ENCODE results near the gene GTF2A1L. TPM values are rescaled to one million over a fixed set of nuclear protein-coding genes. Genes with fewer than 3 reads are reported as not detected.

The GTF2A1L gene, protein sequence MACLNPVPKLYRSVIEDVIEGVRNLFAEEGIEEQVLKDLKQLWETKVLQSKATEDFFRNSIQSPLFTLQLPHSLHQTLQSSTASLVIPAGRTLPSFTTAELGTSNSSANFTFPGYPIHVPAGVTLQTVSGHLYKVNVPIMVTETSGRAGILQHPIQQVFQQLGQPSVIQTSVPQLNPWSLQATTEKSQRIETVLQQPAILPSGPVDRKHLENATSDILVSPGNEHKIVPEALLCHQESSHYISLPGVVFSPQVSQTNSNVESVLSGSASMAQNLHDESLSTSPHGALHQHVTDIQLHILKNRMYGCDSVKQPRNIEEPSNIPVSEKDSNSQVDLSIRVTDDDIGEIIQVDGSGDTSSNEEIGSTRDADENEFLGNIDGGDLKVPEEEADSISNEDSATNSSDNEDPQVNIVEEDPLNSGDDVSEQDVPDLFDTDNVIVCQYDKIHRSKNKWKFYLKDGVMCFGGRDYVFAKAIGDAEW
- total RNA-seq, result not detected

DNA sequence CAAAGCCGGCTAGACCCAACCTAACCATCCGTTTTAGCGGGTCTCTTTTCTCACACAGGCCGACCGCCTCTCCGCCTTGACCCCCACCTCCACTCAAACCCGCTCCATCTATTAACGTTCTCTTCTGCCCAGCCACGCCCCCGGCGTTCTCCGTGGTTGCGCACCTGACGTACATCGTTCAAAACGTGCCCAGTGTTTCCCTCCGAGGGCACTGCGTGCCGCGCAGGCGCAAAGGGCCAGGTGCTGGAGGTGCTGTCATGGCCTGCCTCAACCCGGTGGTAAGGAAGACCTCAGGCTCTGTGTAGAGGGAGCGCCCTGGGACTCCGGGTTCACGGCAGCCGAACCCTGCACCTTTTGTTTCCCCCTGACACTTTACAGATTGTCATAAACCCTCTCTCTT lies at the start of gene GTF2A1L:
Gene GTF2A1L, plus strand, starts transcription at position 239 of the 400 bp plus-strand sequence. Its CDS starts 19 bp downstream, at position 258.
- Mint-ChIP-seq H3K27me3 (ENCODE audit: low read depth) (peaks cover 5% of the 10 kb centered on the region), H3K4me1 (ENCODE audit: low read depth) (no peaks in the 10 kb centered on the region), H3K4me3 (no peak within 1 kb of the TSS), H3K36me3 (ENCODE audit: insufficient read depth in 2 of 2) (no peaks in the 10 kb centered on the region), H3K27ac (no peak within 1 kb of the TSS), H3K9me3 (no peaks in the 10 kb centered on the region)
- ATAC-seq (replicated peaks in 1 of 2) (no peak), DNase-seq (no peak)

DNA sequence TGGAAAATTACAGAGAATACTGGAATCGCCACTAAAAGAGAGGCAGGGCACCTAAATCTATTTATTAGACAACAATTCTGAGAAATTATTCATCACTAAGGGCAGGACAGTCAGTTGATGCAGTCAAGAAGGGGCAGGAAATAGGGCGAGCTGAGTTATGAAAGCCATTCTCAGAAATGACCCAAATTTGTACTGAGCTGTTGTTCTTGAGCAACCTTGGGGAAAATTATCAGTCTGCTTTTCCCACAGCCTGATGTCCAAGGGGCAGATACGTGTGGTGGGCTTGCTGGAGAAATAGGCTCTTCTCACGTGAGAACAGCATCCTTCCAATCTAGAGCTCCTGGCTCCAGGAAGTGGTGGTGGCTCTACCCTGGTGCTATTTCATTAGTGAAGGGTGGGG lies 49.1 kb upstream of the GTF2A1L start:
- no peak overlapping the region for H3K27ac Mint-ChIP-seq
- no peaks in the 10 kb centered on the region for H3K9me3 Mint-ChIP-seq
- no peaks in the 10 kb centered on the region for H3K27me3 Mint-ChIP-seq (ENCODE audit: low read depth)
- H3K4me1 Mint-ChIP-seq (ENCODE audit: low read depth), result peaks cover 16% of the 10 kb centered on the region
- H3K4me3 Mint-ChIP-seq, result no peak overlapping the region
- DNase-seq (no peak), ATAC-seq (replicated peaks in 1 of 2) (no peak)
- no peaks in the 10 kb centered on the region for H3K36me3 Mint-ChIP-seq (ENCODE audit: insufficient read depth in 2 of 2)

- Mint-ChIP-seq H3K27ac (no peak overlapping the region), H3K4me1 (ENCODE audit: low read depth) (peaks cover 22% of the 10 kb centered on the region), H3K4me3 (peak overlapping the region in 1 of 2 donors; percentile 43), H3K36me3 (ENCODE audit: insufficient read depth in 2 of 2) (peaks cover 0 to 2% of the 10 kb centered on the region in 2 donors), H3K9me3 (peaks cover 0 to 2% of the 10 kb centered on the region in 2 donors), H3K27me3 (ENCODE audit: low read depth) (no peaks in the 10 kb centered on the region)
- DNase-seq (no peak), ATAC-seq (replicated peaks in 1 of 2) (no peak)
These were observed 48.2 kb upstream of the GTF2A1L start for GRCh38 chr2:48569433-48569832.

GRCh38 chr2:48572816-48573215 lies 44.8 kb upstream of the GTF2A1L start:
- ATAC-seq (replicated peaks in 1 of 2), result no peak
- Mint-ChIP-seq H3K36me3 (ENCODE audit: insufficient read depth in 2 of 2) (peaks cover 0 to 3% of the 10 kb centered on the region in 2 donors), H3K27ac (no peak overlapping the region), H3K9me3 (peaks cover 0 to 2% of the 10 kb centered on the region in 2 donors), H3K4me1 (ENCODE audit: low read depth) (peaks cover 29% of the 10 kb centered on the region), H3K4me3 (no peak overlapping the region), H3K27me3 (ENCODE audit: low read depth) (no peaks in the 10 kb centered on the region)
- DNase-seq, result no peak

DNA sequence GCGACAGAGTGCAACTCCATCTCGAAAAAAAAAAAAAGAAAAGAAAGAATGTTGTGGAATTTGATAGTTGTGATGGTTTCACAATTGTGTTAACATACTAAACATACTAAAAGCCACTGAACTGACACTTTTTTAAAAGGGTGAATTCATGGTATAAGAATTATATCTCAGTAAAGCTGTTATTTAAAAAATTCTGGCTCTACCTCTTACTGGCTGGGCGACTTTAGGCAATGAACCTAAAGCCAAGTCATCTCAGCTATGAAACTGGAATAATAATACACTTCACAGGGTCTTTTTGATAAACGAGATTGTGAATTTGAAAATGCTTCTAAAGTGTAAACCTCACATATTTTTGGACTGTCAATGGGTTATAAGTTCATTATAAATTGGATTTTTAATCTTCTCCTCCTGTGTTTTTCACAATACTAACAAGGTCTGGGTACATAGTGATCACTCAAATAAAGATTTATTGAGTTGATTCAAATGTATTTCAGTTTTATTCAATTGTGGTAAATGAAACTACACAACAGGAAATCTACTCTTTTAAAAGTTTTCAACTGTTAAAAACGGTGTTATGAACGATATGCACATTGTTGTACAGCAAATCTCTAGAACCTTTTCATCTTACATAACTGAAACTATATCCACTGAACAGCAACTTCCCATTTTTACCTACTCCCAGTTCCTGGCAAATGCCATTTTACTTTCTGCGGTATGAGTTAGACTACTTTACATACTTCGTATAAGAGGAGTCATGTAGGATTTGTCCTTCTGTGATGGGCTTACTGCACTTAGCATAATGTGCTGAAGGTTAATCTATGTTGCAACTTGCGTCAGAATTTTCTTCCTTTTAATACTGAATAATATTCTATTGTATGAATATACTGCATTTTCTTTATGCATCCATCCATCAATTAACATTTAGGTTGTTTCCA lies 43.0 kb upstream of the GTF2A1L start:
- Mint-ChIP-seq H3K36me3 (ENCODE audit: insufficient read depth in 2 of 2) (peaks cover 0 to 3% of the 10 kb centered on the region in 2 donors), H3K4me3 (peak overlapping the region in 1 of 2 donors; percentile 64), H3K27me3 (ENCODE audit: low read depth) (no peaks in the 10 kb centered on the region), H3K4me1 (ENCODE audit: low read depth) (peaks cover 15% of the 10 kb centered on the region), H3K9me3 (peaks cover 0 to 2% of the 10 kb centered on the region in 2 donors), H3K27ac (peak overlapping the region; percentile 33)
- no peak for DNase-seq
- ATAC-seq (replicated peaks in 1 of 2), result peak; percentile 47 to 77

DNA sequence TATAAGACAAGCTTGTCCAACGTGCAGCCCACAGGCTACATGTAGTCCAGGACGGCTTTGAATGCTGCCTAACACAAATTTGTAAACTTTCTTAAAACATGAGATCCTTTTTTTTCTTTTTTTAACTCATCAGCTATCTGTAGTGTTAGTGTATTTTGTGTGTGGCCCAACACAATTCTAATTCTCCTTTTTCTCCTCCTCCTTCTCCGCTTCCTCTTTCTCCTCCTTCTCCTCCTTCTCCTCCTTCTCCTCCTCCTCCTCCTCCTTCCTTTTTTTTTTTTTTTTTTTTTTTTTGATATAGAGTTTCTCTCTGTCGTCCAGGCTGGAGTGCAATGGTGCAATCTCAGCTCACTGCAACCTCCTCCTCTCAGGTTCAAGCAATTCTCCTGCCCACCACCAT lies 39.3 kb upstream of the GTF2A1L start:
- H3K27ac Mint-ChIP-seq, result no peak overlapping the region
- ATAC-seq (replicated peaks in 1 of 2) (no peak), DNase-seq (no peak)
- no peaks in the 10 kb centered on the region for H3K27me3 Mint-ChIP-seq (ENCODE audit: low read depth)
- H3K4me3 Mint-ChIP-seq, result no peak overlapping the region
- H3K36me3 Mint-ChIP-seq (ENCODE audit: insufficient read depth in 2 of 2), result peaks cover 0 to 3% of the 10 kb centered on the region in 2 donors
- H3K4me1 Mint-ChIP-seq (ENCODE audit: low read depth), result peaks cover 13% of the 10 kb centered on the region
- peaks cover 0 to 2% of the 10 kb centered on the region in 2 donors for H3K9me3 Mint-ChIP-seq

GRCh38 chr2:48583961-48584360 lies 33.7 kb upstream of the GTF2A1L start:
- peaks cover 13% of the 10 kb centered on the region for H3K4me1 Mint-ChIP-seq (ENCODE audit: low read depth)

DNA sequence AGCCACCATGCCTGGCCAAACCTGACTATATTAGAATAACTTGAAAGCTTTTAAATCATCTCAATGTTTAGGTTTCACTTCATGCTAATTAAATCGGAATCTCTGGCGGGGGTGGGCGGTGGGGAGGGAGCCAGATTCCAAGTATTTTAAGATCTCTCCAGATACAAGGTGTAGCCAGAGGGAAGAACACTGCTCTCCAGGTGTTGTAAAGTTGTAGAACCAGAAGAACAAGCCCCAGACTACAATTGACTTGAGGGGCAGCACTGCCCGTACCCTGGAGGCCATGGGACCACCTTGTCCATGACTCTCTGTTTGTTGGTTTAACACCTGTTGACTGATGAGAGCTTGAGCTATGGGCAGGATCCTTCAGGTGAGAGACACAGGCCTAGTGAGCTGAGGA lies 33.1 kb upstream of the GTF2A1L start:
- Mint-ChIP-seq H3K9me3 (no peaks in the 10 kb centered on the region), H3K27ac (no peak overlapping the region), H3K4me1 (ENCODE audit: low read depth) (peaks cover 16% of the 10 kb centered on the region), H3K36me3 (ENCODE audit: insufficient read depth in 2 of 2) (no peaks in the 10 kb centered on the region), H3K27me3 (ENCODE audit: low read depth) (no peaks in the 10 kb centered on the region), H3K4me3 (no peak overlapping the region)
- no peak for ATAC-seq (replicated peaks in 1 of 2)
- DNase-seq, result no peak

More at GRCh38 chr2:48583961-48584360, 33.7 kb upstream of the GTF2A1L start:
- Mint-ChIP-seq H3K9me3 (no peaks in the 10 kb centered on the region), H3K27ac (no peak overlapping the region), H3K4me3 (no peak overlapping the region), H3K36me3 (ENCODE audit: insufficient read depth in 2 of 2) (no peaks in the 10 kb centered on the region), H3K27me3 (ENCODE audit: low read depth) (no peaks in the 10 kb centered on the region)
- DNase-seq (no peak), ATAC-seq (replicated peaks in 1 of 2) (no peak)

DNA sequence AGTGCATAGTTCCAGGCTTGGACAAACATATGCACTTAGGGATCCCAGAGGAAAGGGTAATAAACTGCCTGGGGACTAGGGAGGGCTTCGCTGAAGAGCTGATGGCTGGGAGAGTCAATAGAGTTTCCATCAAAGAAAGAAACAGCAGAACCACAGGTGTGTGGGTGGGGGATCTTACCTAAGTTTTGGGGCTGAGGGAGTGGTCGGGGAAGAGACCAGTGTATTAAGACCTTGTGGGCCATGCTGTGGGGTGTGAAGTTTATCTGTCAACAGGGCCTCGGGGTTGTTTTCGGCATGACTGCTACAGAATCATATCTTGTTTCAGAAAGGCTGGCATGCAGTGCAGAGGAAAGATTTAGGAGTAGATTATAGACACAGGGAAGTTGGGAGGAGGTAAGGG lies 31.2 kb upstream of the GTF2A1L start:
- no peaks in the 10 kb centered on the region for H3K9me3 Mint-ChIP-seq
- H3K27ac Mint-ChIP-seq, result no peak overlapping the region
- DNase-seq (no peak), ATAC-seq (replicated peaks in 1 of 2) (peak in 1 of 2 donors; percentile 36)
- no peaks in the 10 kb centered on the region for H3K27me3 Mint-ChIP-seq (ENCODE audit: low read depth)
- peaks cover 16% of the 10 kb centered on the region for H3K4me1 Mint-ChIP-seq (ENCODE audit: low read depth)
- H3K4me3 Mint-ChIP-seq, result no peak overlapping the region
- no peaks in the 10 kb centered on the region for H3K36me3 Mint-ChIP-seq (ENCODE audit: insufficient read depth in 2 of 2)

DNA sequence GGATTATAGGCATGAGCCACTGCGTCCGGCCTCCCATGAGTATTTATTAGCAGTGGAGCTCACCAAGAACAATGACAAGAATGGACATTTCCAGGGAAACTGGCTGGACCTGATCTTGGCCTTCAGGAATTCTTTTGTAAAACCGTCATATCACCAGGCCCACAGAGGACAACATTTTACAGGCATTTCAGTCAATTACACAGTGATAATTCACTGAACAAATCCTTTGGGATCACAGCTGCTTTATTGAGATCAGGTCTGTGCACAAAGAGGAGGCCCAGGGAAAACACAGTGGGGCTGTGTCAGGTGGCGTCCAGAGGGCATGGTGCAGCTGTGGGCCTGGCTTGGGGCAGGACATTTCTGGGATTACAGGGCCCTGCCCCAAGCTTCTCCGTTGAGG lies 30.1 kb upstream of the GTF2A1L start:
- Mint-ChIP-seq H3K27ac (no peak overlapping the region), H3K4me3 (no peak overlapping the region), H3K9me3 (no peaks in the 10 kb centered on the region), H3K36me3 (ENCODE audit: insufficient read depth in 2 of 2) (no peaks in the 10 kb centered on the region), H3K27me3 (ENCODE audit: low read depth) (no peaks in the 10 kb centered on the region), H3K4me1 (ENCODE audit: low read depth) (peaks cover 16% of the 10 kb centered on the region)
- ATAC-seq (replicated peaks in 1 of 2), result no peak
- DNase-seq, result no peak

DNA sequence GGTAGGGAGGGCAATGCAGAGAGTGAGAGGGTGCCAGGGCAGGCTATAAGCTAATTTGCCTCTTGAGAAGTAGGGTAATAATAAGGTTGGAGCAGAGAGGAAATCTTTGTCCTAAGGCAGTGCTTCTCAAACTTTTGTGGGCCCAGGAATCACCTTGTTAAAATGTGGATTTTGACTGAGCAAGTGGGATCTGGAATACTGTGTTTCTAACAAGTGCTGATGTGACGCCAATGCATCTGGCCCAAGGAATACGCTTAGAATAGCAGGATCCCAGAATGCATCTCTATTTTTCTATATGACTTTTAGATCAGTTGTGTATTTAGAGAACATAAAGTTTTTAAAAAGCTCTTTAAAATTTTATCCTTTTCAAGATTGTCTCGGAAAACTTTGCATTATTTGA lies 29.7 kb upstream of the GTF2A1L start:
- Mint-ChIP-seq H3K9me3 (no peaks in the 10 kb centered on the region), H3K4me3 (no peak overlapping the region), H3K4me1 (ENCODE audit: low read depth) (peaks cover 16% of the 10 kb centered on the region), H3K27me3 (ENCODE audit: low read depth) (no peaks in the 10 kb centered on the region), H3K27ac (no peak overlapping the region), H3K36me3 (ENCODE audit: insufficient read depth in 2 of 2) (no peaks in the 10 kb centered on the region)
- DNase-seq, result no peak
- ATAC-seq (replicated peaks in 1 of 2), result no peak

- Mint-ChIP-seq H3K4me3 (no peak overlapping the region), H3K9me3 (no peaks in the 10 kb centered on the region), H3K27me3 (ENCODE audit: low read depth) (no peaks in the 10 kb centered on the region), H3K27ac (no peak overlapping the region), H3K36me3 (ENCODE audit: insufficient read depth in 2 of 2) (no peaks in the 10 kb centered on the region), H3K4me1 (ENCODE audit: low read depth) (peaks cover 16% of the 10 kb centered on the region)
- ATAC-seq (replicated peaks in 1 of 2), result no peak
- no peak for DNase-seq
These were observed 28.9 kb upstream of the GTF2A1L start for GRCh38 chr2:48588745-48589144.

- DNase-seq (no peak), ATAC-seq (replicated peaks in 1 of 2) (no peak)
- H3K36me3 Mint-ChIP-seq (ENCODE audit: insufficient read depth in 2 of 2), result no peaks in the 10 kb centered on the region
- no peaks in the 10 kb centered on the region for H3K27me3 Mint-ChIP-seq (ENCODE audit: low read depth)
- H3K4me1 Mint-ChIP-seq (ENCODE audit: low read depth), result peaks cover 16% of the 10 kb centered on the region
- H3K27ac Mint-ChIP-seq, result no peak overlapping the region
- H3K4me3 Mint-ChIP-seq, result peak overlapping the region in 1 of 2 donors; percentile 8
- no peaks in the 10 kb centered on the region for H3K9me3 Mint-ChIP-seq
These were observed 28.4 kb upstream of the GTF2A1L start for GRCh38 chr2:48589170-48589767.
